GM21717 (cell line): ENCODE measurements around the gene NEDD4L.
"Not testable (repeated sequence)": the region's sequence is repeated elsewhere in the genome, so short reads cannot be mapped to it uniquely, and the experiment has no call there.

ENCODE experiments used
- ATAC-seq: cut with Tn5 transposase; IDR thresholded peaks from one replicate; pipeline ENCODE4 v1.9.1; 2021; ENCODE audit warnings: mild to moderate bottlenecking, moderate library complexity; ENCODE audit not compliant: unreplicated experiment

The NEDD4L gene

DNA sequence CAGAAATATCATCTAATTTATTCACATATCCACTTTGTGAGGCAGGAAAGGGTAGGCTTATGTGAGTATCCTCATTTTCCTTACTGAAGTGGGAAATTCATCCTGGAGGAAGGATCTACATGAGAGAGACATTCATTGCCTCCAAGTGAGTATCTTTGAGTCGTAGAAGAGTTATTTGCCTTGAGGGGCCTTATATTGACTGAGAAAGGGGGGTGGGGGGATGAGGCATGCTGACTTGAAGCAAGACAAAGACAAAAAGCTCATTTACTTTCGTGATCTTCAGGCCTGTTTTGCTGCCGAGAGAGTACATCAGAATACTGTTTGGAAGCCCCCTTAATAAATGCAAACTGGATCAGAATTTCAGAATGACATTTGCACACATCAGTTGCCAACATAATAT lies 17.6 kb upstream of the NEDD4L start:
- ATAC-seq, result no peak

DNA sequence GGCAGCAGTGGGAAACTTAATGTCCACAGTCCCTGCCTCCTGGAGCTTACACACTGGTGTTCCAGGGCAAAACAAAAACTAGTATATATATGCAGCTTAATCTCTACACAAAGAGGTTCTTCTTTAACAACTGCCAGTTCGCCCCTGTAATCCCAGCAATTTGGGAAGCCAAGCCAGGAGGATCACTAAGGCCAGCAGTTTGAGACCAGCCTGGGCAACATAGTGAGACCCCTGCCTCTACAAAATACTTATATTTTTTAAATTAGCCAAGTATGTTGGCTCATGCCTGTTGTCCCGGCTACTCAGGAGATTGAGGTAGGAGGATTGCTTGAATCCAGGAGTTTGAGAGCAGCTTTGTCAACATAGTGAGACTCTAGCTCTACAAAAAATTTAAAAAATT lies 17.2 kb upstream of the NEDD4L start:
- no peak for ATAC-seq

DNA sequence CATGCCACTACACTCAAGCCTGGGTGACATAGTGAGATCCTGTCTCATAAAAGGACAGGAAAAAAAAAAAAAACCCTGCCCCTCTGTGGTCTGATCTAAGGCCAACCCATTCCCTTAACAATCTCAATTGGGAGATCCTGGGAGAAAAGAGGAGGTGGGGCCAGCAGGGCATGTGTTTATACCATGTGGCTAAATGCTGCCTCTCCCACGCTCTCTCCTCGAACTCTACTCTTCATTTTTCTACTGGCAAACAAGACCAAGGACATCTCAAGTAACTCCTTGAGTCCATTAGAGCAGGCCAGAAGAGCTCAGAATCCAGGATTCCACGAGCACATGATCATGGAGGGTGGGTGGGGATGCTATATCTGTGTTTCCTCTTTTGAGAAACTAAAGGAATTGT lies 16.7 kb upstream of the NEDD4L start:
- ATAC-seq, result no peak

DNA sequence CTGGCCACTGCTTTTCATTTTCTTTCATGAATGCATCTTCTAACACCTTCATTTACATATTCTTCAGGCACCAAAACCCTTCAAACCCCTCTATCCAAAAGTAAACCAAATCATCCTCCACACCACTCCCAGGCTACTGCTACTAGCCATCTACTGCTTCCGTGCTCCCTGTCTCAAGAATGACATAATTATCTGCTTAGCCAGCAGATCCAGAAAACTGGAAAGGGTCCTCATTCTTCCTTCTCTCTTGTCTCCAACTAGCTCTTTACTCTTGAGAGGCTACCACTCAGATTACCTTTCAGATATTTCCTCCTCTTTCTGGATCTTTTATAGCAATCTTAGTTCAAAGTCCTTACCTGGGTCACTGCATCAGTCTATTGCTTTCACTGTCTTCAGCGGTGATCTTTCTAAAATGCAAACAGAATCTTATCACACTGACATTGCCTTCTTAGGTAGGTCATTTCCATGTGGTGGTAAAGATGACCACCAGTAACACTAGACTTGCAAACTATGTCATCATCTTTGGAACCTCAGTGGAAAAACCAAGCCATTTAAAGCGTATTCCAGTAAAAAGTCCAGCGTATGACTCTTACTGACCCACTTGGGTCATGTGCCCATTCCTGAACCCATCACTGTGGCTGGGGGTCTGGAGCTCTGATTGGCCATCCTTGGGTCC lies 15.8 kb upstream of the NEDD4L start:
- ATAC-seq, result no peak

DNA sequence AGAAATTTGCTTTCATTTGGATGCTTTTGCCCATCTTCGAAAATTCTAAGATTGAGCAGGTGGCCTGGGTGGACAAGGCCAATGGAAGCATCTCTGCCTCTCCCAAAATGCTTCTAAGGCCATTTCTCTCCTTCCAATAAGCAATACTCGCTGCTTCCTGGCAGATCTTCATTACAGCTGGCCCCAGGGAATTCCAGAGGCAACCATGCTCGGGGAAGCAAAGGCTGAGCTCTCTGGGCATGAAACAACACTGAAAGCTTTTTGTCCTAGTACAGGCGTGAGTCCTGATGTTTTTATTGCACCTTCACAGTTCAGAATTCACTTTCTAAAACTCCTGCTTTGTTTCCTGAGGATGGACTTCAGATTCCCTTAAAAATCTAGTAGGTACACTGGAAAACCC lies 11.8 kb upstream of the NEDD4L start:
- ATAC-seq, result no peak

DNA sequence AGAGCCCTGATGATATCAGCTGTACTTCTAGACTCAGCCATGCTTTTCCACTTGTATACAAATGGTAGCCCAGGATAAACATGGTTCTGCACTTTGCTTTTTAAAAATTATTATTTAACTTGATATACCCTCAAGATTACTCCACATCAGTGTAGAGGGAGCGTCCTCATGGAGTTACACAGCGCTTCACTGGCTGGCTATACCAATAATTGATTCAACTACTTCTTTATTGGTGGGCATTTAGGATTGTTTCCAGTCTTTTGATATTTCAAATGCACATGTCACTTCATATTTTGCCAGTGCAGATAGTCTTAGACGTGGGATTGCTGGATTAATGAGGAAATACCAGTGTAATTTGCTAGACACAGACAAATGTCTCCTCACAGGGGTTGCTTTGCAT lies 10.8 kb upstream of the NEDD4L start:
- no peak for ATAC-seq

DNA sequence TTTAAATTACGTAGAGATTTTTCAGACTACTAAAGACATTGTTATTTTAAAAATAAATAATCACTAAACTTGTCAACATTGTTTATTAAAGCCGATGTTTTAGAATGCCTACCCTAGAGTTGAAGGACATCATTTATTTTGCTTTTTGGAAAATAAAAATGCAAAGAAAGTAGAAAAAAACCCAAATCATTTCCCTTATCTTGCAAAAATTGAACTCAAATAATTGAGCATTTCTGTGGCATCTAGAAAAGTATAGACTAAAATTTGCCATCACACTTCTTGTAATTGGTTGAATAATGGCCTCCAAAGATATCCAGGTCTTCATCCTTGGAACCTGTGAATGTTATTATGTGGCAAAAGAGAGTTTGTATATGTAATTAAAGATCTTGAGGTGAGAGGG lies 9.7 kb upstream of the NEDD4L start:
- no peak for ATAC-seq

DNA sequence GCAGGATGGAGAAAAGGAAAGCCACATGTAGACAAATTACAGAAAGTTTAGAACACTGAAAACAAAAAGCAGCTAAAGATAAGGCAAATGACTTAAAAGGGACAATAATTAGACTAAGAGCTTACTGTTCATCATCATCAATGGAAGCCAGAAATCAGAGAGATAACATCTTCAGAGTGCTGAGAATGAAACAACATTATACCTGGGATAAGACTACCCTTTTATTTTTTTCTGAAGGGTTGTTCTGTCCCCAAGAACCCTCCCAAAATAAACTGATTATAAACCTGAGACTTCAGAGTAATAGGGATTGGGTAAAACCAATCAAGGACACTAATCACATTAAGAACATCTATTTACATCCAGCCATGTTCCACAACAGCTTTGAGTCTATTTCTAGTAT lies 6.9 kb upstream of the NEDD4L start:
- no peak for ATAC-seq

DNA sequence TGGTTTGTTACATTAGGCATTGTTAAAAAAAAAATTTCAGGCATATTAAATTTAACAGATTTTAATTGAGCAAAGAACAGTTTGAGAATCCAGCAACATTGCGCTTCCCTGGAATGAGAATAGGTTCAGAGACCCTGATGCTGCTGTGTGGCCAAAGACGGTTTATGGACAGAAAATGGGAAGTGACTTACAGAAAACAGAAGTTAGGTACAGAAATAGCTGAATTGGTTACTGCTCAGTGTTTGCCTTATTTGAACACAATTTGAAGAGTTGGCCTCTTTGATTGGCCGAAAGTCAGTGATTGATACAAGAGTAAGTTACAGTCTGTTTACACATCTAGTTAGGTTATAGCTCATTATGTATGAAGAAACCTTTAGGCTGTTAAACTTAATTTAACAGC lies 6.0 kb upstream of the NEDD4L start:
- ATAC-seq, result no peak

DNA sequence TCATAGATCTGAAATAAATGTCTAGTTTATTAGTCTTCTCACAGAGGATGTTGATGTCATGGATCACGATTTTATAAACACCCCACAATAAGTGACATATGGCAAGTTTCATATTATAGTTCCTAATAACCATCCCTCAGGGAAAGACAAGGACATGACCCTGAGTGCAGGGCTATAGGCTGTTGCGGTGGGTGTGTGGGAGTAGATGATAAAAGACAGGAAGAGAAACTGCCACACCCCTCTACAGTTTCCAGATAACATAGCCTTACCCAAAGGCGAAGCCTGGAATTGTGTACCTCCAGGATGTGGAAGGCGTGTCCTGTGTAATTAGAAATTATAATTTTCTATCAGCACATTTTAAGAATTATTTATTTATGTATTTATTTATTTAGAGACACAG lies 2.4 kb upstream of the NEDD4L start:
- ATAC-seq, result no peak

DNA sequence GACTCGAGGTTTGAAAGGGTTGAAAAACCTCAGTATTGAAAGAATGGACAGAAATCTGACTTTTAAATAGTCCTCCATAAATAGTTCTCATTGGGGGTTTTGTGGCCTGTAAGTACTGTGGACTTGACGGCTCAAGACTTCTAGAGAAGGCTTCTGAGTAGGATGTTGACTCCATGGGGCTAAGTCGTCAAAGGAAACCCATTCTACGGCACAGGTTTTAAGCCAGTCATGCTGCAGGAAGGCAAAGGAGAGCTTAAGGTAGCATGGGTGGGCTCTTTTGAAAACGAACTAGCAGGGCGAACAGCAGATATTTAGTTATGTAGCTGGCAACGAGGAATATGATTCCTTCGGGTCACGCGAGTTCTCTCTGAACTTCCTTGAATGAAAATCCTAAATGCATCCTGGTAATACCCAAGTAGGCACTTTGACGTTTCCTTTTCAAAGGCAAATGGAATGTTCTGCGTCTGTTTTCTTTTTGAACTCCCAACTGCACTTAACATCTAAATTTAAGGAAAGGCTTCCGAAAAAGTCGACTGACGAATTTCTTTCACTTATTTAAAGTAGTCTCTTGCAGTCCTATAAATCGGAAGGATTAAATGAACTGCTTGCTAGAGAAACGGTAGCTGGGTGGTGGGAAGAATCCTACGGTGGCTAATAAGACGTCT lies 1.1 kb upstream of the NEDD4L start:
- ATAC-seq, result no peak

DNA sequence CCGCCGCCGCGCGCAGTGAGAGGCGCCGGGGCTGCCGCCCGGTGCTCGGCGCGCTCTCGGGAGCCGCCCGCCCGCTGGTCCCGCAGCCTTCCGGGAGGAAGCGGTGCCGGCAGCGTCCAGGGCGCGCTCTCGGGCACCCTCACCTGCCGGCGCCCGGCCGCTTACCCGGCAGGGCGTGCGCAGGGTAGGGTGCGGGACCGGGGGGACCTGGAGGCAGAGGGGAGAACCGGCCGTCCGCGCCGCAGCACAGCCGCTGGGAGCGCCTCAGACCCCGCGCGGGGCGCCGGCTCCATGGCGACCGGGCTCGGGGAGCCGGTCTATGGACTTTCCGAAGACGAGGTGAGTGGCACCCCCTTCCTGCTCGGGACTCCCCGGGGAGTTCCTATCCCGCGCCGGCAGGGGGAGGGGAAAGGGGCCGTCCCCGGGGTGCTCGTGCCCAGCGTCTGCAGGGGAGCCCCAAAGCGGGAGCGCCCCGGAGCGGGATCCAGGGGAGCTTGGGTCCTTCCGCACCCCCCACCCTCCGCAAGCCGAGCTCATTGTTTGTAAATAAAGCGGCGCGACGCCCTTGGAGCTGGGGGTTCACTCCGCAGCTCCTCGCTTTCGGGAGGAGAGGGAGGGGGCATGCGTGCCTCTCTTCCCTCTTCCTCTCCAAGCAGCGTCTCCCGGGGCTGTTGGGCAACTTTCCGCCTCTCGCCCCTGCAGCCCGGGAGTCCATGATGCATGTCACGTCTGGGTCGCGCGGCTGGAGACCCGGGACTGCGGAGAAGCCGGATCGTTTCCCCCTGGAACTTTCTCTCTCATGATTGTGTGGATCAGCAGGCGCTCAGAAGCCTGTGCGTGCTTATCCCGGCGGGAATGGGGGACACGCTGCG lies 580 bp downstream of the NEDD4L start:
- peak; percentile 34 for ATAC-seq

DNA sequence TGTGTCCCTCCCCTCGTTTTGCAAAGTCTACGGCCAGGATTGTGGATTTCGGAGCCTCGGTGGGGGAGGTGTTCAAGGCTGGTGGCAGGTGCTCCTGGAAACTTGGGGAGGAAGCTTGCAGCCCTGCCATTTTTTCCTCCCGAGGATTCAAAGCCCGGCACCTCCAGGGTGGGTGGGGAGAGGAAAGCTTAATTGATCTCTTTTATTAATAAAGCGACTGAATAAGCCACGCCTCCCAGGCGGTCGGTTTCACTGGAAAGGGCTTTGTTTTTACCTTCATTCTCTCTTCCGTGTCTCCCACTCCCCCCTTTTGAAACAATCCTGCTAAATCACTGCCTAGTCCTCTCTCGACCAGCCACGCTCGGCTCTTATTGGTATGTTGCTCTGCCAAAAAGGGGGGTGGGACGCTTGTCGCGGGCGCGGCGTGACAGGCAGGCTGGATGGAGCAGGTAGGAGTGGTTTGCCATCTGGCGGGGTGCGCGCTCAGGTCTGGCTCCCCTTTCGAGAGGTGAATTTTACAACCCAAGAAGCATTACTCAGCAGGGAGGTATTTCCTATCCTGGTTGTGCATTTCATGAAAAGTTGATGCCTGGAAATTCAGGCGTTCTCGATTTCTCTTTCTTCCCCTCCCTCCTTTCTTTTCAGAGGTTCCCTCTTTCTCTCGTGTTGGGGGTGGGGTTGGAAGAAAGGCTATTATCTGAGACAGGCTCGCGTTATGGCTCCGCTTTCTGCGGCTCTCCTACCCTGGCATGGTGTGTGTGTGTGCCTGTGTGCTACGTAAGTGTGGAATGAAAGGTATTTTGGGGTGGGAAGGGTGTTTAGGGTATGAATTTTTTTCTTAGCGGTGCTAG lies 1.4 kb downstream of the NEDD4L start:
- ATAC-seq, result no peak

DNA sequence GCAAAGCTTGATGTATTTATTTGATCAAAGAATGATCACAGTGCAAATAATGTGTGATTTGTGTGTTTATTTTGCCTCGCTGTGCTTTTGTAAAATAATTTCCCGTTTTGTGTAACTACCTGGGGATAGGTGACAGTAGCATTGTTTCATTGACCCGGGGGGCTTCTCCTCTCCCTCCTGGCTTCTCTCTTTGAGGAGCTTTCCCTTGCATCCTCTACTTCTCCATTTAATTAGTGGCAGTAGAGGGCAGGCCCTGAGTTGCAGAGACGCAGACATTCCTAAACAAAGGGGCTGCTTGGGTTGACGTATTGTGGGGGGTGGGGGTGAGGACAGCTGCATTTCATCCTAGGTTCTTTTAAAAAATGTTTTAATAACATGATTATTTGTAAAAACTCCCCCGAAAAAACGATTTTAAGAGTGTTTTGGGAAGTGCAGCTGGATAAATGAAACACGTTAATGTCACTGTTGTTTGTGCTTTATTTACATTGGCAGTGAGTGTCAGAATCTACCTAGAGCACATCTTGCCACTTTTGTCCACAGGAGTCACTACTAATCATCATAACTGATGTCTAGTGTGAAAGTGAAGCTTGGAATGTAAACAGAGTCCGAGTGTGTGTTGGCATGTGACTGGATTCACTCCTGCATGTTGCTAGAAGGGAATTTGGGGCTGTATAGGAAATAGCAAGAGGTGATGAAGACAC lies 2.2 kb downstream of the NEDD4L start:
- no peak for ATAC-seq

DNA sequence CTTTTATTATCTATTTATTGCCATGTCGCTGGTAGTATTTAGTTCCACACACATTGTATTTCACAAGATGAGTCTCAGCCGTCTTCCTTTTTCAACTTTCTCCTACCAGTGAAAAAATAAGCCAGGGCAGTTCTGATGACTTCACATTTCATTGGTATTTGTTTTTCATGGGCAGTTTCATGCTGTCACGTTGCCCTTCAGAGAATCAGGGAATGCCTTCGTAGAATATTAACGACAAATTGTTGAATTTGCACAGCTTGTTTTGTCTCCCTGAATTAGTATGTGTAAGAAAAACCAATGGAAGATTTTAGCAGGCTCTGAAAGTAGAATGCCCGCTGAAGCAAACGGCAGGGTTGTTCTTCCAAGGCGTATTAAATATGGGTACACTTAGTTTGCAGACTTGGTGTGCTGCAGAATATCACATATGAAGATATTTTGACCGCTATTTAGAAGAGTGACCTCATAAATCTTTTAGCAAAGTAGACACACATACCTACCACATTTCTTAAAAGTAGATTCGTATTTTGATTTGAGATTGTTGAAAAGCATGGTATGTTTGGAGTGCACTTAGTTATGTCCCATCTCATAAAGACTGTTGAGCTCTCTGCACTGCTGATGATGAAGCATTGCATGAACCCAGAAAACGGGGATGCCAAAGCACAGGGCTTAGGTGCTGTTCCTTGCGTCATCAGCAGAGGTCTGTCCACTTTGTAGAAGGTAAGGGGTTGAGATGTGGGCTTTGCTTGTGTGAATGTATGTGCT lies 2.9 kb downstream of the NEDD4L start:
- ATAC-seq, result no peak

DNA sequence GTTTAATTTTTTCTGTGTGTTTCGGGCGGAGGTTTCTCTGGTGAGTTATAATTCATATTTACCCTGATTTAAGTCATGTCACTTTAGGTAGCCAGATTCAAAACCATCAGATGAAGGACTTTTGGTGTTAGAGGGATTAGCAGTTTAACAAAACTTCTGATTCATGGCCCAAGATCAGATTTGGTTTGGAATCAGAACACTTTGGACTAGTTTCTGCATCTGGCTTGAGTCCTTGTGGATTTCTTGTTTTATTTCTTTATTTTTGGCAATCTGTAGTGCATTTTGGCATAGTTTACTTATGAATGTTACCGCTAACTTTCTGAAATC lies 3.5 kb downstream of the NEDD4L start:
- ATAC-seq, result no peak

DNA sequence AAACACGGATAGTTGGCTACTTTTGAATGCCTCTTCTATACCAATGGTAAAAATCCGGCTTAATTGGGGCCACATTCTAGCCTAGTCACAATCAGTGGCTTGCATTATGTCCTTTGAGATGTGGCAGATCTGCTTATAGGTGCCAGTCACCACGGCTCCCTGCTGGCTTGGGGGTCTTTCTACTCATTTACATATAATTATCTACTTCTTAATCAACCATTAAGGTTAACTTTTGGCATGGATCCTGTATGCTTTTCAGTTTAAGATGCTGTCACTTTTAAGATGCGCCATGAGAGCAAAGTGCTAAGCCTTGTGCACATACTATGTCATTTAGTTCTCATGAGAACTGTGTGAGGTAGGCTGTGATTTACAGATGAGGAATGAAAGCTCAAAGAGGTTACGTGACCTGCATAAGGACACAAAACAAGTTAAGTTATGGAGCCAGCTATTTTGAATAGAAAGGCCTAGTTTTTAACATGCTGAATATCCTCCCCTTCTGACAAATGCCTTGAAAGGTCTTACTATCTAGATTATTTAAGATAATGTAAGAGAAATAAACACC lies 4.1 kb downstream of the NEDD4L start:
- no peak for ATAC-seq

DNA sequence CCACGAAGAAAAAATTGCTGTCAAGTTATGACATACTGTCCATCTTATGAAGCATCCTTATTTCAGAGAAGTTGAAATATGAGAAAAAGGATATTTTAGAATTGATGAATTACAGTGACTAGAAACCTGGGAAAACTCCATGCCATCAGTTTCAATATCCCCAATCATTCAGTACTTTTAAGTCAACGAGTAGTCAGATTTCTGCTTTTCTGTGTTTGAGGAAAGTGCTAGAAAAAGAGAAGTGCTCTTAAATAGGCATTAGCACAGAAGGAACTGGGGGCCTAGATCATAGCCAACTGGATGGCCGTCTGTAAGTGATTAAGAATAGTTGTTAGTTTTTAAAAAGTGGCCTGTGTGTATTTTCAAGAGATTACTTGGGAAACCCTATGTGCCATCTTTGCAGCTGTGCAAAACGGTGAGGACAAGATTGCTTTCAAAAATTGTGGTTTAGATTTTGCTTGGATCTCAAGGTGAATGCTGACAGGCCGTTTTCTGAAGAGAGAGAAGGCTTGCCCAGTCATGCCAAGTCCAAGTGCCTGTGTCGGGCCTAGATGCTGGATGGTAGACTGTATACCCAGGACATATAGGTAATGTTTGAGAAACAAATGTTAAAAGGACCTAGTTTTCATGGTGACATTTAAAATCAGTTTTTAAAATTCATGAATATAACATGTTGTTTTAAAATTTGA lies 5.1 kb downstream of the NEDD4L start:
- ATAC-seq, result no peak

DNA sequence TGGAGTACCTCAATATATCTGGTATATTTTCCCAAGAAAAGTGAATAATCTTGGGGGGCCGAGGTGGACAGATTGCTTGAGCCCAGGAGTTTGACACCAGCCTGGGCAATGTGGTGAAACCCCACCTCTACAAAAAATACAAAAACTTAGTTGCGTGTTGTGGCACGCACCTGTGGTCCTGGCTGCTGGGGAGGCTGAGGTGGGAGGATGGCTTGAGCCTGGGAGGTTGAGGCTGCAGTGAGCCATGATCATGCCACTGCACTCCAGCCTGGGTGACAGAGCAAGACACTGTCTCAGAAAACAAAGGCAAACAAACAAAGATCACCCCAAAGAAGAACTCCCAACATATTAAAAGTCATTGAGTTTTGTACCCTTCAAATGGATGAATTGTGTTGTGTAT lies 6.9 kb downstream of the NEDD4L start:
- ATAC-seq, result not testable (repeated sequence)
